Uterus (tissue), 4 donors: ENCODE results near the gene HLA-DPB1. TPM values are rescaled to one million over a fixed set of nuclear protein-coding genes. Genes with fewer than 3 reads are reported as not detected.

ENCODE experiments used
- DNase-seq, 2 donors: peaks; one replicate each; pipeline ENCODE4 v3.0.0-alpha.2; 2019 to 2020
- H3K27ac ChIP-seq, 2 donors: fragments of 200-600 bp; sonication (generic); 1 replicate in 1 of 2; 2 replicates in 1 of 2; pipeline ENCODE4 v1.5.1; 2016 to 2018
- H3K27me3 ChIP-seq, 2 donors: fragments of 200-600 bp; sonication (generic); one replicate each; pipeline ENCODE4 v1.5.1; 2018 to 2019; ENCODE audit warnings: control low read depth in 1 of 2
- H3K36me3 ChIP-seq, 2 donors: fragments of 200-600 bp; sonication (generic); one replicate each; pipeline ENCODE4 v1.5.1; 2019; ENCODE audit warnings: control low read depth in 1 of 2
- H3K4me1 ChIP-seq, 2 donors: fragments of 200-600 bp; sonication (generic); one replicate each; pipeline ENCODE4 v1.5.1; 2018 to 2019; ENCODE audit warnings: control low read depth in 1 of 2
- H3K4me3 ChIP-seq, 2 donors: fragments of 200-600 bp; sonication (generic); 1 replicate in 1 of 2; 2 replicates in 1 of 2; pipeline ENCODE4 v1.5.1; 2018 to 2019; ENCODE audit warnings: mild to moderate bottlenecking in 1 of 2
- H3K9me3 ChIP-seq, 2 donors: fragments of 200-600 bp; sonication (generic); one replicate each; pipeline ENCODE4 v1.5.1; 2019; ENCODE audit warnings: control low read depth in 1 of 2
- CTCF ChIP-seq, 4 experiments: fragments of 200-600 bp in 2 of 4; fragments of 450-650 bp in 2 of 4; sonication (generic) in 2 of 4; IDR thresholded peaks; one replicate each; pipeline ENCODE4 v1.5.1; 2016 to 2019; ENCODE audit warnings: antibody characterized with exemption in 4 of 4, mild to moderate bottlenecking in 2 of 4, moderate library complexity in 1 of 4
- POLR2A ChIP-seq, 2 donors: fragments of 450-650 bp; IDR thresholded peaks; one replicate each; pipeline ENCODE4 v1.6.1; 2016; ENCODE audit warnings: antibody characterized with exemption in 2 of 2, mild to moderate bottlenecking in 1 of 2, moderate library complexity in 1 of 2
- intact Hi-C: fragments of 100-400 bp; cut with DNase I; formaldehyde crosslinking; loops from one replicate; pipeline ENCODE4 v1.15.1; 2023; ENCODE audit warnings: low total_unique reads
- total RNA-seq, 4 donors: library from RNA; depleted of rRNA in 3 of 4; stranded (reverse); fragments of >200 nt in 3 of 4; gene quantifications; one replicate each; pipeline versions ENCODE4 v1.1.0 to v1.2.4, GENCODE V29; 2014 to 2023
- donor health status: DM: yes; HTN: yes; CAD: no.

HLA-DPB1 gene
- total RNA-seq, 4 donors from 2014 or later = 19.8 to 108 (median 43.6) TPM

- Histone ChIP-seq H3K4me1 (no peaks in the 10 kb centered on the region), H3K27ac (no peak overlapping the region), H3K9me3 (no peaks in the 10 kb centered on the region), H3K36me3 (no peaks in the 10 kb centered on the region), H3K4me3 (no peak overlapping the region), H3K27me3 (peaks cover 5 to 29% of the 10 kb centered on the region in 2 donors)
- DNase-seq = no peak
- no peak for TF ChIP-seq POLR2A (IDR thresholded peaks at IDR 0.05)
- TF ChIP-seq CTCF (IDR thresholded peaks at IDR 0.05) = no peak
- intact Hi-C loops = no loop called here
These were observed 42.1 kb downstream of the HLA-DPB1 start for GRCh38 chr6:33117811-33118277.

GRCh38 chr6:33118525-33119123 is 42.8 kb downstream of the HLA-DPB1 start:
- H3K27me3 ChIP-seq = peaks cover 5 to 29% of the 10 kb centered on the region in 2 donors
- no peak overlapping the region for H3K4me3 ChIP-seq
- no peaks in the 10 kb centered on the region for H3K4me1 ChIP-seq
- intact Hi-C loops = no loop called here
- H3K36me3 ChIP-seq = no peaks in the 10 kb centered on the region
- no peak overlapping the region for H3K27ac ChIP-seq
- no peak for DNase-seq
- no peaks in the 10 kb centered on the region for H3K9me3 ChIP-seq
- TF ChIP-seq POLR2A (IDR thresholded peaks at IDR 0.05) (no peak), CTCF (IDR thresholded peaks at IDR 0.05) (peak; percentile 74 to 80 (median 77))

- no peaks in the 10 kb centered on the region for H3K4me1 ChIP-seq
- no peak overlapping the region for H3K4me3 ChIP-seq
- intact Hi-C loops = no loop called here
- DNase-seq = no peak
- no peak for TF ChIP-seq CTCF (IDR thresholded peaks at IDR 0.05)
- TF ChIP-seq POLR2A (IDR thresholded peaks at IDR 0.05) = no peak
- no peaks in the 10 kb centered on the region for H3K9me3 ChIP-seq
- H3K36me3 ChIP-seq = no peaks in the 10 kb centered on the region
- peaks cover 5 to 22% of the 10 kb centered on the region in 2 donors for H3K27me3 ChIP-seq
- no peak overlapping the region for H3K27ac ChIP-seq
These were observed 44.2 kb downstream of the HLA-DPB1 start for GRCh38 chr6:33120001-33120400.

- H3K36me3 ChIP-seq = no peaks in the 10 kb centered on the region
- H3K9me3 ChIP-seq = no peaks in the 10 kb centered on the region
- intact Hi-C loops = no loop called here
- no peaks in the 10 kb centered on the region for H3K4me1 ChIP-seq
- H3K4me3 ChIP-seq = no peak overlapping the region
- H3K27me3 ChIP-seq = no peaks in the 10 kb centered on the region
- DNase-seq = no peak
- no peak overlapping the region for H3K27ac ChIP-seq
- no peak for TF ChIP-seq POLR2A (IDR thresholded peaks at IDR 0.05)
- no peak for TF ChIP-seq CTCF (IDR thresholded peaks at IDR 0.05)
These were observed 47.4 kb downstream of the HLA-DPB1 start for GRCh38 chr6:33123181-33123580.

- Histone ChIP-seq H3K36me3 (no peaks in the 10 kb centered on the region), H3K27ac (no peak overlapping the region), H3K4me1 (no peaks in the 10 kb centered on the region), H3K4me3 (no peak overlapping the region), H3K27me3 (no peaks in the 10 kb centered on the region), H3K9me3 (no peaks in the 10 kb centered on the region)
- DNase-seq = no peak
- TF ChIP-seq CTCF (IDR thresholded peaks at IDR 0.05) (no peak), POLR2A (IDR thresholded peaks at IDR 0.05) (no peak)
- intact Hi-C loops = no loop called here
These were observed 48.1 kb downstream of the HLA-DPB1 start for GRCh38 chr6:33123732-33124524.
